Liver (tissue), 9 donors: ENCODE data around the gene UPK1A. TPM values are rescaled to one million over a fixed set of nuclear protein-coding genes. Genes with fewer than 3 reads are reported as not detected.

Experiments used
- DNase-seq: peaks from one replicate; pipeline ENCODE4 v3.0.0-alpha.2; 2017; ENCODE audit warnings: low spot score
- H3K27ac ChIP-seq, 2 donors: one replicate each; pipeline ENCODE4 v1.7.0; 2013; ENCODE audit warnings: inconsistent platforms in 2 of 2, low read length in 2 of 2, control low read depth in 1 of 2, low read depth in 1 of 2, mild to moderate bottlenecking in 1 of 2
- H3K27me3 ChIP-seq, 4 donors: one replicate each; pipeline versions ENCODE4 v1.6.1 to v1.7.0; 2013; ENCODE audit warnings: low read length in 3 of 4, inconsistent platforms in 1 of 4, mild to moderate bottlenecking in 1 of 4, moderate library complexity in 1 of 4; ENCODE audit not compliant: control insufficient read depth in 4 of 4, insufficient read depth in 4 of 4
- H3K36me3 ChIP-seq, 4 donors: one replicate each; pipeline versions ENCODE4 v1.6.1 to v1.7.0; 2013; ENCODE audit warnings: low read length in 3 of 4, mild to moderate bottlenecking in 3 of 4, low read depth in 1 of 4, moderate library complexity in 1 of 4; ENCODE audit not compliant: control insufficient read depth in 4 of 4, insufficient read depth in 3 of 4
- H3K4me1 ChIP-seq, 4 donors: one replicate each; pipeline versions ENCODE4 v1.6.1 to v1.7.0; 2013; ENCODE audit warnings: low read length in 3 of 4, mild to moderate bottlenecking in 3 of 4, moderate library complexity in 1 of 4; ENCODE audit not compliant: control insufficient read depth in 4 of 4, insufficient read depth in 4 of 4
- H3K4me3 ChIP-seq, 3 donors: one replicate each; pipeline versions ENCODE4 v1.6.1 to v1.7.0; 2013; ENCODE audit warnings: low read length in 3 of 3, control low read depth in 1 of 3, low read depth in 1 of 3, mild to moderate bottlenecking in 1 of 3
- H3K9ac ChIP-seq, 2 donors: one replicate each; pipeline ENCODE4 v1.7.0; 2013; ENCODE audit warnings: low read length in 2 of 2, mild to moderate bottlenecking in 2 of 2, moderate library complexity in 2 of 2, control low read depth in 1 of 2, low read depth in 1 of 2
- H3K9me3 ChIP-seq, 4 donors: one replicate each; pipeline versions ENCODE4 v1.6.1 to v1.7.0; 2013; ENCODE audit warnings: low read length in 3 of 4; ENCODE audit not compliant: control insufficient read depth in 4 of 4
- EGR1 ChIP-seq, 2 donors: IDR thresholded peaks; 2 replicates each; pipeline ENCODE4 v1.6.1; 2016 to 2018; ENCODE audit warnings: antibody characterized with exemption in 2 of 2, low read depth in 2 of 2
- FOXA1 ChIP-seq: IDR thresholded peaks from 2 replicates; pipeline ENCODE4 v1.6.1; 2016; ENCODE audit warnings: antibody characterized with exemption
- HNF4A ChIP-seq, 2 donors: conservative IDR thresholded peaks; 2 replicates each; pipeline ENCODE4 v1.6.1; 2016; ENCODE audit warnings: antibody characterized with exemption in 2 of 2, mild to moderate bottlenecking in 2 of 2
- HNF4G ChIP-seq: IDR thresholded peaks from 2 replicates; pipeline ENCODE4 v1.6.1; 2016; ENCODE audit warnings: antibody characterized with exemption
- JUND ChIP-seq, 2 donors: IDR thresholded peaks; 2 replicates each; pipeline ENCODE4 v1.6.1; 2016; ENCODE audit warnings: antibody characterized with exemption in 2 of 2
- NR2F2 ChIP-seq: IDR thresholded peaks from 2 replicates; pipeline ENCODE4 v1.6.1; 2016; ENCODE audit warnings: antibody characterized with exemption
- RXRA ChIP-seq, 2 donors: IDR thresholded peaks; 2 replicates each; pipeline ENCODE4 v1.6.1; 2017 to 2018; ENCODE audit warnings: antibody characterized with exemption in 2 of 2, mild to moderate bottlenecking in 1 of 2
- SP1 ChIP-seq: IDR thresholded peaks from 2 replicates; pipeline ENCODE4 v1.6.1; 2018; ENCODE audit warnings: antibody characterized with exemption, mild to moderate bottlenecking
- TAF1 ChIP-seq: conservative IDR thresholded peaks from 2 replicates; pipeline ENCODE4 v1.6.1; 2016; ENCODE audit warnings: antibody characterized with exemption, mild to moderate bottlenecking
- YY1 ChIP-seq: IDR thresholded peaks from 2 replicates; pipeline ENCODE4 v1.6.1; 2016; ENCODE audit warnings: antibody characterized with exemption, mild to moderate bottlenecking
- WGBS: extraction: QIAGEN DNeasy Blood & Tissue Kit; methylation state at CpG from one replicate; pipeline ENCODE4 v1.1.7; 2013; 5-methylcytosine and 5-hydroxymethylcytosine counted together
- polyA plus RNA-seq, 2 donors: library from polyadenylated mRNA; stranded (reverse) in 1 of 2; unstranded in 1 of 2; fragments of 200-250 nt in 1 of 2; fragments of >200 nt in 1 of 2; fragmentation: Nextera tagmentation in 1 of 2; extraction: Ambion mirVana in 1 of 2; gene quantifications; one replicate each; pipeline versions ENCODE4 v1.2.1 to v1.2.3, GENCODE V29; 2013 to 2015
- total RNA-seq, 2 donors: library from RNA; depleted of rRNA; stranded (reverse); fragments of >200 nt; gene quantifications; one replicate each; pipeline ENCODE4 v1.2.3, GENCODE V29; 2014
- TF ChIP-seq, protein P1 (sequence below): IDR thresholded peaks from 2 replicates; pipeline ENCODE4 v1.6.1; 2016; ENCODE audit warnings: antibody characterized with exemption
- TF ChIP-seq, protein P2 (sequence below): fragments of 150-350 bp; IDR thresholded peaks from 2 replicates; pipeline ENCODE4 v1.5.1; 2017; ENCODE audit warnings: improper control_type of control experiment, low read depth, low read length; ENCODE audit not compliant: missing input control
- TF ChIP-seq, protein P3 (sequence below): IDR thresholded peaks from 2 replicates; pipeline ENCODE4 v1.6.1; 2016; ENCODE audit warnings: antibody characterized with exemption
- donor health status: healthy.
- donor health status: healthy.
- donor health status: healthy.
- donor health status: healthy.
- donor health status: healthy.

UPK1A gene
- total and polyA plus RNA-seq, 4 donors, result 0.10 to 0.56 TPM; not detected in 2

DNA sequence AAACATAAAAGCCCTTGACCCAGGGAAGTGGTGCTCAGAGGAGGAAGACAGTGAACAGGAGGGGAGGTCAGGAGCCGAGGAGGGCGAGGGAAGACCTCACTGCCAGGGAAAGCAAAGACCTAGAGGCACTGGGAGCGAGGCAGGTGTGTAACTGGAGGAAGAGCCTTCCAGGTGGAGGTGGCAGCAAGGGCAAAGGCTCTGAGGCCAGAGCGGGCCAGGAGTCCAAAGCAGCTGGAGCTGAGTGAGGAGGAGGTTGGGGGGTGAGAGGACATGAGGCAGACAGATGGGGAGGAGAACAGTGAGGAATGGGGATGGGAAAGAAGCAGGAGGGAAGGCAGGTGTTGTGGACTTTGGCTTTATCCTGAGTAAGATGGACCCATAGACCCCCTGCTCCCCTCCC, 3.7 kb downstream of the UPK1A start:
- H3K36me3 ChIP-seq, result no peaks in the 10 kb centered on the region
- 71% methylated on average over 4 of the region's 4 CpGs for WGBS
- H3K4me1 ChIP-seq, result peaks cover 0 to 6% (median 2%) of the 10 kb centered on the region in 4 donors
- no peak overlapping the region for H3K27ac ChIP-seq
- no peak for DNase-seq
- H3K9ac ChIP-seq, result no peak overlapping the region
- TF ChIP-seq EGR1 (IDR thresholded peaks at IDR 0.05; ENCODE audit: low read depth in 2 of 2), result no peak
- no peak for TF ChIP-seq TAF1
- no peak for TF ChIP-seq RXRA (IDR thresholded peaks at IDR 0.05)
- TF ChIP-seq, protein P1, sequence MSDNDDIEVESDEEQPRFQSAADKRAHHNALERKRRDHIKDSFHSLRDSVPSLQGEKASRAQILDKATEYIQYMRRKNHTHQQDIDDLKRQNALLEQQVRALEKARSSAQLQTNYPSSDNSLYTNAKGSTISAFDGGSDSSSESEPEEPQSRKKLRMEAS, result no peak
- no peak for TF ChIP-seq JUND (IDR thresholded peaks at IDR 0.05)
- TF ChIP-seq SP1, result no peak
- TF ChIP-seq, protein P2, sequence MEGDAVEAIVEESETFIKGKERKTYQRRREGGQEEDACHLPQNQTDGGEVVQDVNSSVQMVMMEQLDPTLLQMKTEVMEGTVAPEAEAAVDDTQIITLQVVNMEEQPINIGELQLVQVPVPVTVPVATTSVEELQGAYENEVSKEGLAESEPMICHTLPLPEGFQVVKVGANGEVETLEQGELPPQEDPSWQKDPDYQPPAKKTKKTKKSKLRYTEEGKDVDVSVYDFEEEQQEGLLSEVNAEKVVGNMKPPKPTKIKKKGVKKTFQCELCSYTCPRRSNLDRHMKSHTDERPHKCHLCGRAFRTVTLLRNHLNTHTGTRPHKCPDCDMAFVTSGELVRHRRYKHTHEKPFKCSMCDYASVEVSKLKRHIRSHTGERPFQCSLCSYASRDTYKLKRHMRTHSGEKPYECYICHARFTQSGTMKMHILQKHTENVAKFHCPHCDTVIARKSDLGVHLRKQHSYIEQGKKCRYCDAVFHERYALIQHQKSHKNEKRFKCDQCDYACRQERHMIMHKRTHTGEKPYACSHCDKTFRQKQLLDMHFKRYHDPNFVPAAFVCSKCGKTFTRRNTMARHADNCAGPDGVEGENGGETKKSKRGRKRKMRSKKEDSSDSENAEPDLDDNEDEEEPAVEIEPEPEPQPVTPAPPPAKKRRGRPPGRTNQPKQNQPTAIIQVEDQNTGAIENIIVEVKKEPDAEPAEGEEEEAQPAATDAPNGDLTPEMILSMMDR, result no peak
- TF ChIP-seq HNF4G, result no peak
- no peak for TF ChIP-seq FOXA1
- TF ChIP-seq NR2F2, result no peak
- TF ChIP-seq, protein P3, sequence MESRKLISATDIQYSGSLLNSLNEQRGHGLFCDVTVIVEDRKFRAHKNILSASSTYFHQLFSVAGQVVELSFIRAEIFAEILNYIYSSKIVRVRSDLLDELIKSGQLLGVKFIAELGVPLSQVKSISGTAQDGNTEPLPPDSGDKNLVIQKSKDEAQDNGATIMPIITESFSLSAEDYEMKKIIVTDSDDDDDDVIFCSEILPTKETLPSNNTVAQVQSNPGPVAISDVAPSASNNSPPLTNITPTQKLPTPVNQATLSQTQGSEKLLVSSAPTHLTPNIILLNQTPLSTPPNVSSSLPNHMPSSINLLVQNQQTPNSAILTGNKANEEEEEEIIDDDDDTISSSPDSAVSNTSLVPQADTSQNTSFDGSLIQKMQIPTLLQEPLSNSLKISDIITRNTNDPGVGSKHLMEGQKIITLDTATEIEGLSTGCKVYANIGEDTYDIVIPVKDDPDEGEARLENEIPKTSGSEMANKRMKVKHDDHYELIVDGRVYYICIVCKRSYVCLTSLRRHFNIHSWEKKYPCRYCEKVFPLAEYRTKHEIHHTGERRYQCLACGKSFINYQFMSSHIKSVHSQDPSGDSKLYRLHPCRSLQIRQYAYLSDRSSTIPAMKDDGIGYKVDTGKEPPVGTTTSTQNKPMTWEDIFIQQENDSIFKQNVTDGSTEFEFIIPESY, result no peak
- H3K9me3 ChIP-seq, result no peaks in the 10 kb centered on the region
- no peak overlapping the region for H3K4me3 ChIP-seq
- no peaks in the 10 kb centered on the region for H3K27me3 ChIP-seq

DNA sequence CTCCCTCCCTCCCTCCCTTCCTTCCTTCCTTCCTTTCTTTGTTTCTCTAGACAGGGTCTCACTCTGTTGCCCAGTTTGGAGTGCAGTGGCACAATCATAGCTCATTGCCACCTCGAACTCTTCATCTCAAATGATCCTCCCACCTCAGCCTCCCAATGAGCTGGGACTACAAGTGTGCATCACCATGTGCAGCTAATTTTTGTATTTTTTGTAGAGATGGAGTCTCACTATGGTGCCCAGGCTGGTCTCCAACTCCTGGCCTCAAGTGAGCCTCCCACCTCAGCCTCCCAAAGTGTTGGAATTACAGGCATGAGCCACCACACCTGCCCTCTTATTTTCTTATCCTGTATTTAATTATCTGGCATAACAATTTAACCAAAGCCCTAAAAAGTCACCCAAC, 4.4 kb downstream of the UPK1A start:
- Histone ChIP-seq H3K36me3 (no peaks in the 10 kb centered on the region), H3K9ac (no peak overlapping the region), H3K27me3 (no peaks in the 10 kb centered on the region), H3K9me3 (no peaks in the 10 kb centered on the region), H3K27ac (no peak overlapping the region), H3K4me1 (peaks cover 0 to 6% (median 2%) of the 10 kb centered on the region in 4 donors), H3K4me3 (no peak overlapping the region)
- no peak for TF ChIP-seq RXRA (IDR thresholded peaks at IDR 0.05)
- TF ChIP-seq, protein P3, result no peak
- no peak for TF ChIP-seq TAF1
- TF ChIP-seq EGR1 (IDR thresholded peaks at IDR 0.05; ENCODE audit: low read depth in 2 of 2), result no peak
- TF ChIP-seq YY1, result no peak
- no peak for TF ChIP-seq HNF4A (conservative IDR thresholded peaks at IDR 0.05)
- TF ChIP-seq SP1, result no peak
- no peak for DNase-seq
- WGBS, result 91% methylated on average over 1 of the region's 1 CpG
